Measurements from ENCODE around the gene INSL3.

DNA sequence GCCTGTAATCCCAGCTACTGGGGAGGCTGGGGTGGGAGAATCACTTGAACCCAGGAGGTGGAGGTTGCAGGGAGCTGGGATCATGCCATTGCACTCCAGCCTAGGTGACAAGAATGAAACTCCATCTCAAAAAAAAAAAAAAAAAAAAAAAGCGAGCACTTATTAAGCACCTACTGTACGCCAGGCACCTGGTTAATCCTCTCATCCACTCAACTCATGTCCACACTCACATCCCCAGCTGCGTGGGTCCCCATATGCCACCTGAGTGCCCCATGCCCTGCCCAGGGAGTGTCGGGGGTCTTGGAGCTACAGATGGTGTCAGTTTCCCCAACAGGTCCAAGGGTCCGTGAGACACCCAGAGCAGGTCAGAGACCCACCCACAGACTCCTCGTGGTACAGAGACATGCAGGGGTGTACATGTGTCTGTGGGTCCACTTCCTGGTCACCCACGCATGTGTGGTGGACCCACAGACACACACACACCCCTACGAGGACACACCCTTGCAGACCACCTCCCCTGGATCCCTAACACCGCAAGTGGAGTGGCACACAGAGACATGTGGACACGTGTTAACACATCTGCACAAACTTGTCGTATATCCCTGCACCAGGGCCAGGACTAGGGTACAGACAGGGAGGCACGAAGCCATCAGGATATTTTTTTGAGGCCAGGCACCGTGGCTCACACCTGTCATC lies 3.5 kb downstream of the INSL3 start:
- TF ChIP-seq, protein P1, sequence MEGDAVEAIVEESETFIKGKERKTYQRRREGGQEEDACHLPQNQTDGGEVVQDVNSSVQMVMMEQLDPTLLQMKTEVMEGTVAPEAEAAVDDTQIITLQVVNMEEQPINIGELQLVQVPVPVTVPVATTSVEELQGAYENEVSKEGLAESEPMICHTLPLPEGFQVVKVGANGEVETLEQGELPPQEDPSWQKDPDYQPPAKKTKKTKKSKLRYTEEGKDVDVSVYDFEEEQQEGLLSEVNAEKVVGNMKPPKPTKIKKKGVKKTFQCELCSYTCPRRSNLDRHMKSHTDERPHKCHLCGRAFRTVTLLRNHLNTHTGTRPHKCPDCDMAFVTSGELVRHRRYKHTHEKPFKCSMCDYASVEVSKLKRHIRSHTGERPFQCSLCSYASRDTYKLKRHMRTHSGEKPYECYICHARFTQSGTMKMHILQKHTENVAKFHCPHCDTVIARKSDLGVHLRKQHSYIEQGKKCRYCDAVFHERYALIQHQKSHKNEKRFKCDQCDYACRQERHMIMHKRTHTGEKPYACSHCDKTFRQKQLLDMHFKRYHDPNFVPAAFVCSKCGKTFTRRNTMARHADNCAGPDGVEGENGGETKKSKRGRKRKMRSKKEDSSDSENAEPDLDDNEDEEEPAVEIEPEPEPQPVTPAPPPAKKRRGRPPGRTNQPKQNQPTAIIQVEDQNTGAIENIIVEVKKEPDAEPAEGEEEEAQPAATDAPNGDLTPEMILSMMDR (IDR thresholded peaks at IDR 0.05; ENCODE audit: extremely low read depth in 1 of 2, insufficient read depth in 1 of 2, low read depth in 1 of 2, low read length in 2 of 2), result no peak
- TF ChIP-seq EZH2 (IDR thresholded peaks at IDR 0.05; ENCODE audit: borderline replicate concordance, low read depth, low read length, severe bottlenecking) (no peak), POLR2A (IDR thresholded peaks at IDR 0.05; ENCODE audit: low read depth, low read length) (no peak), GATA2 (IDR thresholded peaks at IDR 0.05; ENCODE audit: insufficient read depth, insufficient read length, low read depth, low read length) (no peak), MYC (IDR thresholded peaks at IDR 0.05; ENCODE audit: low read depth, low read length) (no peak), POLR2AphosphoS5 (IDR thresholded peaks at IDR 0.05; ENCODE audit: insufficient read depth, low read depth, low read length) (no peak), JUN (IDR thresholded peaks at IDR 0.05; ENCODE audit: borderline replicate concordance, insufficient read depth, insufficient read length, low read depth) (no peak)
